ENCODE results near the gene SPINT1.

The SPINT1 gene

GRCh38 chr15:40891138-40891537, 47.3 kb downstream of the SPINT1 start:
- Histone ChIP-seq H3K4me3 (ENCODE audit: control insufficient read depth in 1 of 7, extremely low read depth in 1 of 7, insufficient read depth in 4 of 7, low read depth in 2 of 7, low read length in 6 of 7) (no peak overlapping the region), H3K27me3 (replicated peaks in 2 of 5; ENCODE audit: control insufficient read depth in 4 of 5, insufficient read depth in 5 of 5, low read length in 4 of 5) (peaks cover 0 to 2% (median 0%) of the 10 kb centered on the region in 5 experiments), H3K9me3 (ENCODE audit: control extremely low read depth in 1 of 5, control insufficient read depth in 4 of 5, insufficient read depth in 2 of 5, low read depth in 1 of 5, low read length in 4 of 5) (no peaks in the 10 kb centered on the region), H3K4me1 (ENCODE audit: control extremely low read depth in 1 of 4, control insufficient read depth in 4 of 4, insufficient read depth in 4 of 4, low read length in 3 of 4) (peaks cover 7 to 31% (median 25%) of the 10 kb centered on the region in 4 experiments), H3K27ac (ENCODE audit: insufficient read depth in 1 of 2, low read depth in 1 of 2, low read length in 2 of 2, poor library complexity in 1 of 2, severe bottlenecking in 2 of 2) (no peak overlapping the region), H3K36me3 (ENCODE audit: control insufficient read depth in 4 of 4, insufficient read depth in 4 of 4, low read length in 3 of 4) (peaks cover 0 to 6% (median 2%) of the 10 kb centered on the region in 4 experiments)
- CTCF ChIA-PET, result interaction anchor here (0.9 to 4.3 kb wide), 7 partner anchors 10 to 300 kb away, joined by 3 to 38 read pairs (median 4); partner anchors contain the start of gene RHOV
- POLR2A ChIA-PET, result no interaction called here
- 84% methylated on average over 3 of the region's 5 CpGs for WGBS (ENCODE audit: insufficient coverage)
- DNase-seq, result no peak

GRCh38 chr15:40891810-40892446, 48.1 kb downstream of the SPINT1 start:
- H3K4me3 ChIP-seq (ENCODE audit: control insufficient read depth in 1 of 7, extremely low read depth in 1 of 7, insufficient read depth in 4 of 7, low read depth in 2 of 7, low read length in 6 of 7), result no peak overlapping the region
- H3K36me3 ChIP-seq (ENCODE audit: control insufficient read depth in 4 of 4, insufficient read depth in 4 of 4, low read length in 3 of 4), result peaks cover 0 to 9% (median 4%) of the 10 kb centered on the region in 4 experiments
- no peaks in the 10 kb centered on the region for H3K9me3 ChIP-seq (ENCODE audit: control extremely low read depth in 1 of 5, control insufficient read depth in 4 of 5, insufficient read depth in 2 of 5, low read depth in 1 of 5, low read length in 4 of 5)
- POLR2A ChIA-PET, result no interaction called here
- WGBS (ENCODE audit: insufficient coverage), result 4% methylated on average over 3 of the region's 4 CpGs
- DNase-seq, result peak in 2 of 3 donors; percentile 61
- H3K27me3 ChIP-seq (replicated peaks in 2 of 5; ENCODE audit: control insufficient read depth in 4 of 5, insufficient read depth in 5 of 5, low read length in 4 of 5), result peaks cover 0 to 2% (median 0%) of the 10 kb centered on the region in 5 experiments
- CTCF ChIA-PET, result interaction anchor here (0.7 to 4.3 kb wide), 16 partner anchors 8 to 300 kb away, joined by 3 to 38 read pairs (median 4); partner anchors contain the start of gene RHOV
- H3K27ac ChIP-seq (ENCODE audit: insufficient read depth in 1 of 2, low read depth in 1 of 2, low read length in 2 of 2, poor library complexity in 1 of 2, severe bottlenecking in 2 of 2), result no peak overlapping the region
- peaks cover 7 to 31% (median 25%) of the 10 kb centered on the region in 4 experiments for H3K4me1 ChIP-seq (ENCODE audit: control extremely low read depth in 1 of 4, control insufficient read depth in 4 of 4, insufficient read depth in 4 of 4, low read length in 3 of 4)

DNA sequence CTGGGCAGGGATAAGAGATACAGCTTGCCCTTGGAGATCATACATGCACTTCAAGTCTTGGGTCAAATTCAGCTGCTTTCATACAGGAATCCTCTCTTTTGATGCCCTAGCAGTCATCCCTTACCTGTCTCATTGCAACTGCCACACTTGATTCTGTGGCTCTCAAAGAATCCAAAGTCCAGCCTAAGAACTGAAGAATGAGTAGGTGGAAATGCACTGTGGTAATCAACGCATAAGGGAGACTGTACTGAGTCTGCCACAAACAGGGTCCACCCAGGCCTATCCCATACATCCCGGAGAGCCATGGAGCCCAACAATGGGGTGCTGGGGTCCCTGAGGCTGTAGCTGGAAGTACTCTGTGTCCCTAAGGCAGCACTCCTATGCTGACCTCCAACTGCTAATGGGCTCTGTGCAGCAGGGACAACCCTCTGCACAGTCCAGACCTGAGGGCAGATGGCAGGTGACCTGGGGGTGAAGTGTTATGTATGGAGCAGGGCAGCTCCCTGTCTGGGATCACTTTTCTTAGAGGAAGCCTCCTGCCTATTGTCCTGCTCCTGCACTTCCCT, 48.7 kb downstream of the SPINT1 start:
- CTCF ChIA-PET, result interaction anchor here (0.7 to 4.3 kb wide), 16 partner anchors 8 to 301 kb away, joined by 3 to 38 read pairs (median 4); partner anchors contain the start of gene RHOV
- Histone ChIP-seq H3K27me3 (replicated peaks in 2 of 5; ENCODE audit: control insufficient read depth in 4 of 5, insufficient read depth in 5 of 5, low read length in 4 of 5) (peaks cover 0 to 2% (median 0%) of the 10 kb centered on the region in 5 experiments), H3K4me1 (ENCODE audit: control extremely low read depth in 1 of 4, control insufficient read depth in 4 of 4, insufficient read depth in 4 of 4, low read length in 3 of 4) (peaks cover 7 to 31% (median 25%) of the 10 kb centered on the region in 4 experiments), H3K36me3 (ENCODE audit: control insufficient read depth in 4 of 4, insufficient read depth in 4 of 4, low read length in 3 of 4) (peaks cover 0 to 13% (median 8%) of the 10 kb centered on the region in 4 experiments), H3K4me3 (ENCODE audit: control insufficient read depth in 1 of 7, extremely low read depth in 1 of 7, insufficient read depth in 4 of 7, low read depth in 2 of 7, low read length in 6 of 7) (no peak overlapping the region), H3K27ac (ENCODE audit: insufficient read depth in 1 of 2, low read depth in 1 of 2, low read length in 2 of 2, poor library complexity in 1 of 2, severe bottlenecking in 2 of 2) (no peak overlapping the region), H3K9me3 (ENCODE audit: control extremely low read depth in 1 of 5, control insufficient read depth in 4 of 5, insufficient read depth in 2 of 5, low read depth in 1 of 5, low read length in 4 of 5) (no peaks in the 10 kb centered on the region)
- POLR2A ChIA-PET, result no interaction called here
- DNase-seq, result no peak
- no CpG with 5 or more reads among the region's 2 CpGs for WGBS (ENCODE audit: insufficient coverage)

- POLR2A ChIA-PET, result no interaction called here
- H3K27me3 ChIP-seq (replicated peaks in 2 of 5; ENCODE audit: control insufficient read depth in 4 of 5, insufficient read depth in 5 of 5, low read length in 4 of 5), result peaks cover 0 to 2% (median 0%) of the 10 kb centered on the region in 5 experiments
- 88% methylated on average over 22 of the region's 22 CpGs for WGBS (ENCODE audit: insufficient coverage)
- CTCF ChIA-PET, result interaction anchor here (1.1 to 15.0 kb wide), 12 partner anchors 10 to 192 kb away, joined by 3 to 231 read pairs (median 8); partner anchors contain the start of gene RHOV
- peaks cover 7 to 31% (median 25%) of the 10 kb centered on the region in 4 experiments for H3K4me1 ChIP-seq (ENCODE audit: control extremely low read depth in 1 of 4, control insufficient read depth in 4 of 4, insufficient read depth in 4 of 4, low read length in 3 of 4)
- peak in 2 of 3 donors; percentile 34 to 47 for DNase-seq
- H3K36me3 ChIP-seq (ENCODE audit: control insufficient read depth in 4 of 4, insufficient read depth in 4 of 4, low read length in 3 of 4), result peaks cover 0 to 17% (median 9%) of the 10 kb centered on the region in 4 experiments
- no peak overlapping the region for H3K4me3 ChIP-seq (ENCODE audit: control insufficient read depth in 1 of 7, extremely low read depth in 1 of 7, insufficient read depth in 4 of 7, low read depth in 2 of 7, low read length in 6 of 7)
- H3K9me3 ChIP-seq (ENCODE audit: control extremely low read depth in 1 of 5, control insufficient read depth in 4 of 5, insufficient read depth in 2 of 5, low read depth in 1 of 5, low read length in 4 of 5), result no peaks in the 10 kb centered on the region
- H3K27ac ChIP-seq (ENCODE audit: insufficient read depth in 1 of 2, low read depth in 1 of 2, low read length in 2 of 2, poor library complexity in 1 of 2, severe bottlenecking in 2 of 2), result no peak overlapping the region
Observed at GRCh38 chr15:40893019-40893670, 49.3 kb downstream of the SPINT1 start.

GRCh38 chr15:40893733-40894680, 50.2 kb downstream of the SPINT1 start, which contains the start of gene VPS18:
VPS18 (plus strand) TSS chr15:40894450; CDS start chr15:40894769, 319 bp downstream.
- peaks cover 7 to 31% (median 25%) of the 10 kb centered on the region in 4 experiments for H3K4me1 ChIP-seq (ENCODE audit: control extremely low read depth in 1 of 4, control insufficient read depth in 4 of 4, insufficient read depth in 4 of 4, low read length in 3 of 4)
- H3K4me3 ChIP-seq (ENCODE audit: control insufficient read depth in 1 of 7, extremely low read depth in 1 of 7, insufficient read depth in 4 of 7, low read depth in 2 of 7, low read length in 6 of 7), result peak within 1 kb of the TSS; percentile 82 to 98 (median 89)
- peaks cover 3 to 25% (median 15%) of the 10 kb centered on the region in 4 experiments for H3K36me3 ChIP-seq (ENCODE audit: control insufficient read depth in 4 of 4, insufficient read depth in 4 of 4, low read length in 3 of 4)
- peak; percentile 97 to 98 (median 98) for DNase-seq
- CTCF ChIA-PET, result interaction anchor here (0.8 to 20.1 kb wide), 24 partner anchors 9 to 291 kb away, joined by 3 to 491 read pairs (median 5); partner anchors contain the start of gene RHOV
- 4% methylated on average over 50 of the region's 55 CpGs for WGBS (ENCODE audit: insufficient coverage)
- peak within 1 kb of the TSS; percentile 75 to 85 for H3K27ac ChIP-seq (ENCODE audit: insufficient read depth in 1 of 2, low read depth in 1 of 2, low read length in 2 of 2, poor library complexity in 1 of 2, severe bottlenecking in 2 of 2)
- H3K9me3 ChIP-seq (ENCODE audit: control extremely low read depth in 1 of 5, control insufficient read depth in 4 of 5, insufficient read depth in 2 of 5, low read depth in 1 of 5, low read length in 4 of 5), result no peaks in the 10 kb centered on the region
- H3K27me3 ChIP-seq (replicated peaks in 2 of 5; ENCODE audit: control insufficient read depth in 4 of 5, insufficient read depth in 5 of 5, low read length in 4 of 5), result peaks cover 0 to 2% (median 0%) of the 10 kb centered on the region in 5 experiments
- POLR2A ChIA-PET, result interaction anchor here (1.1 kb wide), 1 partner anchor 36 kb away, joined by 9 read pairs; no protein-coding TSS in a partner anchor
